Thoracic aorta (tissue), 2 donors: ENCODE results near the gene MMAB. TPM values are rescaled to one million over a fixed set of nuclear protein-coding genes. Genes with fewer than 3 reads are reported as not detected.

ENCODE experiments used
- ATAC-seq: fragments of 150-250 bp; one replicate; pipeline ENCODE4 v1.8.0; 2017; ENCODE audit warnings: low read depth; ENCODE audit not compliant: insufficient number of reproducible peaks, low FRiP score
- DNase-seq: peaks from one replicate; pipeline ENCODE4 v3.0.0-alpha.2; 2020; ENCODE audit warnings: low spot score
- H3K27ac ChIP-seq, 2 donors: fragments of 200-600 bp; sonication (generic); 1 replicate in 1 of 2; 2 replicates in 1 of 2; pipeline ENCODE4 v1.5.1; 2016; ENCODE audit warnings: mild to moderate bottlenecking in 2 of 2, moderate library complexity in 2 of 2
- H3K27me3 ChIP-seq: fragments of 200-600 bp; sonication (generic); replicated peaks from 2 replicates; pipeline ENCODE4 v1.6.0; 2016; ENCODE audit warnings: mild to moderate bottlenecking; ENCODE audit not compliant: insufficient read depth
- H3K36me3 ChIP-seq: fragments of 200-600 bp; sonication (generic); one replicate; pipeline ENCODE4 v1.5.1; 2016
- H3K4me1 ChIP-seq, 2 donors: fragments of 200-600 bp; sonication (generic); 1 replicate in 1 of 2; 2 replicates in 1 of 2; pipeline versions ENCODE4 v1.5.1 to v1.6.0; 2016; ENCODE audit warnings: low read depth in 2 of 2, mild to moderate bottlenecking in 1 of 2; ENCODE audit not compliant: control insufficient read depth in 1 of 2
- H3K4me3 ChIP-seq: fragments of 200-600 bp; sonication (generic); 2 replicates; pipeline ENCODE4 v1.5.1; 2016; ENCODE audit warnings: mild to moderate bottlenecking
- H3K9me3 ChIP-seq: fragments of 200-600 bp; sonication (generic); 2 replicates; pipeline ENCODE4 v1.5.1; 2016
- total RNA-seq, 2 donors: library from RNA; depleted of rRNA; stranded (reverse); fragments of >200 nt; gene quantifications; one replicate each; pipeline versions ENCODE4 v1.1.0 to v1.2.3, GENCODE V29; 2016
- TF ChIP-seq, protein P1 (sequence below): fragments of 200-600 bp; sonication (generic); IDR thresholded peaks from one replicate; pipeline ENCODE4 v1.5.1; 2019; ENCODE audit warnings: antibody characterized with exemption

The MMAB gene
- total RNA-seq, 2 donors from 2014 or later = 18.7 to 32.4 TPM

DNA sequence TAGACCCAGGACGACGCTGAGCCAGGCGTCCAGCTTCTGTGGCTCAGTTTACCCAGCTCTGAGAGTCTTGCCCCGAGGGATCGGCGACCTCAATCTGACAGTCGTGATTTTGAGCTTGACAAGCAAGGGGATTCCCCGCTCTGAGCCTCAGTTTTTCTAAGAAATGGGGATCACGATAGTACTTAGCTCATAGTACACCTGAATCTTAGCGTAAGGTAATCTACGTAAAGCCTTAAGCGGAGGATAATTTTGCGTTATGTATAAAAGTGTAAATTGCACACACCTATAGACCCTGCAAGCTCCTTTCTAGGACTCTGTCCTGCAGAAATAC lies 575 bp upstream of the MMAB start:
- no peak overlapping the region for H3K27ac ChIP-seq
- no peak for DNase-seq
- ATAC-seq = peak; percentile 14
- H3K9me3 ChIP-seq = no peaks in the 10 kb centered on the region
- H3K4me1 ChIP-seq = peaks cover 5 to 22% of the 10 kb centered on the region in 2 donors
- H3K36me3 ChIP-seq = peaks cover 13% of the 10 kb centered on the region
- no peaks in the 10 kb centered on the region for H3K27me3 ChIP-seq
- TF ChIP-seq, protein P1, sequence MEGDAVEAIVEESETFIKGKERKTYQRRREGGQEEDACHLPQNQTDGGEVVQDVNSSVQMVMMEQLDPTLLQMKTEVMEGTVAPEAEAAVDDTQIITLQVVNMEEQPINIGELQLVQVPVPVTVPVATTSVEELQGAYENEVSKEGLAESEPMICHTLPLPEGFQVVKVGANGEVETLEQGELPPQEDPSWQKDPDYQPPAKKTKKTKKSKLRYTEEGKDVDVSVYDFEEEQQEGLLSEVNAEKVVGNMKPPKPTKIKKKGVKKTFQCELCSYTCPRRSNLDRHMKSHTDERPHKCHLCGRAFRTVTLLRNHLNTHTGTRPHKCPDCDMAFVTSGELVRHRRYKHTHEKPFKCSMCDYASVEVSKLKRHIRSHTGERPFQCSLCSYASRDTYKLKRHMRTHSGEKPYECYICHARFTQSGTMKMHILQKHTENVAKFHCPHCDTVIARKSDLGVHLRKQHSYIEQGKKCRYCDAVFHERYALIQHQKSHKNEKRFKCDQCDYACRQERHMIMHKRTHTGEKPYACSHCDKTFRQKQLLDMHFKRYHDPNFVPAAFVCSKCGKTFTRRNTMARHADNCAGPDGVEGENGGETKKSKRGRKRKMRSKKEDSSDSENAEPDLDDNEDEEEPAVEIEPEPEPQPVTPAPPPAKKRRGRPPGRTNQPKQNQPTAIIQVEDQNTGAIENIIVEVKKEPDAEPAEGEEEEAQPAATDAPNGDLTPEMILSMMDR = no peak
- peak overlapping the region; percentile 90 for H3K4me3 ChIP-seq

DNA sequence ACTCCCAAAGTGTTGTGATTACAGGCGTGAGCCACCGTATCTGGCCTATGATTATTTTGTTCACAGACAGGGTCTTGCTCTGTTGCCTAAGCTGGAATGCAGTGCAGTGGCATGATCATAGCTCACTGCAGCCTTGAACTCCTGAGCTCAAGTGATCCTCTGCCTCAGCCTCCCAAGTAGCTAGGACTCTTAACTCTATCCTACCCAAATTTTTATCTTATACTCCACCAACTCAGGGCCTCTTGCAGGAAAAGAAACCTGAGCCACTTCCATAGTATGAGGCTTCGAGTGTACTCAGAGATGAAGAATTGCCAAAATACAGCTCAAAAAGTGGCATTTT lies 828 bp downstream of the MMAB start:
- TF ChIP-seq, protein P1 = no peak
- no peaks in the 10 kb centered on the region for H3K27me3 ChIP-seq
- DNase-seq (no peak), ATAC-seq (no peak)
- peaks cover 5 to 22% of the 10 kb centered on the region in 2 donors for H3K4me1 ChIP-seq
- peaks cover 13% of the 10 kb centered on the region for H3K36me3 ChIP-seq
- H3K4me3 ChIP-seq = peak overlapping the region; percentile 90
- no peaks in the 10 kb centered on the region for H3K9me3 ChIP-seq
- peak overlapping the region; percentile 55 to 70 for H3K27ac ChIP-seq

DNA sequence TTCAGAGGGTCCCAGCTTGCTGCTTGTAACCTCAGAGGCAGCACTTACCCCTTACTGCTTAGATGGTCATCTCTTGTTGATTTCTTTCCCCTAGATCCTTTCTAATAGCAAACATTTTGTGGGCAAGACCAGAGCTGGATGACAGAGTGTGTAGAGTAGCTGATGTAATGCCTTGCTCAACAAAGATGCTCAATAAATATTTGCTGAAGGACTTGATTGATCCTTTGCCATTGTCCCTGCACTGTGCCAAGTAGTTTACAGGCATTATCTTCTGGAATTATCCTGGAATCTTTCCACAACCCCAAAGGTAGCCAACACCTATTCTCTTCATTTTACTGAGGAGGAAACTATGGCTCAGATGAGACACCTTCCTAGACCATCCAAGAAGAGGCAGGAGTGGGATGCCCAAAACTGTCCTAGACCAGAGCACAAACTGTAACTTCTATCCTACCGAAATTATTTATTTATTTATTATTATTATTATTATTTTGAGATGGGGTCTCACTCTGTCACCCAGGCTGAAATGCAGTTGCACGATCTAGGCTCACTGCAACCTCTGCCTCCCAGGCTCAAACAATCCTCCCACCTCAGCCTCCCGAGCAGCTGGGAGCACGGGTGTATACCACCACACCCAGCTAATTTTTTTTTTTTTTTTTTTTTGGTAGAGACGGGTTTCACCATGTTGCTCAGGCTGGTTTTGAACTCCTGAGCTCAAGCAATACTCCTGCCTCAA lies 1.4 kb downstream of the MMAB start:
- H3K36me3 ChIP-seq = peaks cover 13% of the 10 kb centered on the region
- DNase-seq (no peak), ATAC-seq (no peak)
- peaks cover 5 to 22% of the 10 kb centered on the region in 2 donors for H3K4me1 ChIP-seq
- no peak overlapping the region for H3K27ac ChIP-seq
- H3K27me3 ChIP-seq = no peaks in the 10 kb centered on the region
- TF ChIP-seq, protein P1 = no peak
- H3K4me3 ChIP-seq = no peak overlapping the region
- H3K9me3 ChIP-seq = no peaks in the 10 kb centered on the region

DNA sequence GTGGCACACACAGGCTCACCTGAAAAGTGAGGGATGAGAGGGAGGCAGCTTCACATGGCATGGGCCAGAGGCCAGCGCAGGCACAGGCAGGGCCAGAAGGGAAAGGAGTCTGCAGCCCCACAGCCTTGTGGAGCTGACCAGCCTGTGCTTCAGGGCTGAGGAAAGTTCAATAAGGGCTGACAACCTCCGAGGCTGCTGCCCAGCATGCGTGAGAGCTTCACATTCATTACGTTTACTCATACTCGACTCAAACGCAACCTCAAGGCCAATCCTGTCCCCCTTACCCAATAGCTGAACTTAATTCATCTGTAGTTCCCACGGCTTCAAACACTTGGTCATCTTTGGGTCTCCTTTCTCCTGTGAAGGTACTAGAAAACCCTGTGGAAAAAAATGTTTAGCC lies 4.8 kb downstream of the MMAB start:
- ATAC-seq = no peak
- Histone ChIP-seq H3K36me3 (peaks cover 11% of the 10 kb centered on the region), H3K27ac (no peak overlapping the region)

DNA sequence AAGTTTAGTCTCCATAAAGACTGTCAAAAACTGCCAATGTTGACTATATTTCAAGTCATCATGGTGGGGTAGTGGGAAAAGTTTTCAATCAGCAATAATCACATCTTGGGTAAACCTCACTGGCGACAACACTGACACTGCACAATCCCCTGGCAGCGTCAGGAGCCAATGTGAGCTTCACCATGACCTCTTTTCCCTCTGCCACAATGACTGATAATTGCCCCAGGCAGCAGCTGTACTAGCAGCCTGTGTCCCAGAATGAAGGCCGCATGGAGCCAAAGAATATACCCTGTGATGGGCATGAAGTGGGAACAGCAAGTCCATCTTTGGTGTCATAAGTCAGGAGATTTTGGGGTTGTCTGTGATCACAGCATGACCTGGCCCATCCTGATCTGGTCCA lies 5.3 kb downstream of the MMAB start:
- no peak overlapping the region for H3K4me3 ChIP-seq
- DNase-seq = no peak
- no peak for ATAC-seq
- H3K27me3 ChIP-seq = no peaks in the 10 kb centered on the region
- peaks cover 11% of the 10 kb centered on the region for H3K36me3 ChIP-seq
- no peak overlapping the region for H3K27ac ChIP-seq
- peaks cover 2 to 7% of the 10 kb centered on the region in 2 donors for H3K4me1 ChIP-seq
- TF ChIP-seq, protein P1 = no peak
- H3K9me3 ChIP-seq = no peaks in the 10 kb centered on the region

More for the DNA sequence above, 4.8 kb downstream of the MMAB start:
- H3K4me1 ChIP-seq = peaks cover 2 to 8% of the 10 kb centered on the region in 2 donors
- TF ChIP-seq, protein P1 = no peak
- H3K27me3 ChIP-seq = no peaks in the 10 kb centered on the region
- no peaks in the 10 kb centered on the region for H3K9me3 ChIP-seq
- H3K4me3 ChIP-seq = no peak overlapping the region
- no peak for DNase-seq
